MM.1S (cell line): ENCODE results near the gene ST7.

Experiments
- CTCF ChIP-seq: fragments of 300-600 bp; sonication (generic); IDR thresholded peaks from 2 replicates; pipeline ENCODE4 v1.5.1; 2016; ENCODE audit warnings: antibody characterized with exemption, low read length, mixed read lengths
- EZH2 ChIP-seq: fragments of 300-600 bp; sonication (generic); optimal IDR thresholded peaks from 2 replicates; pipeline ENCODE3; 2017; ENCODE audit warnings: low read depth, mild to moderate bottlenecking, antibody characterized with exemption, low read length, mixed read lengths
- EZH2phosphoT487 ChIP-seq: fragments of 300-600 bp; sonication (generic); IDR thresholded peaks from 2 replicates; pipeline ENCODE4 v1.6.1; 2018; ENCODE audit warnings: antibody characterized with exemption, low read length

GRCh38 chr7:117211614-117212013, 258.3 kb downstream of the ST7 start:
- TF ChIP-seq CTCF (no peak), EZH2 (no peak), EZH2phosphoT487 (no peak)
